Lung (tissue), 12 donors: Measurements from ENCODE around the gene SLC9A7. TPM values are rescaled to one million over a fixed set of nuclear protein-coding genes. Genes with fewer than 3 reads are reported as not detected.

ENCODE experiments used
- ATAC-seq: fragments of 200-7000 bp; cut with Tn5 transposase; one replicate; pipeline ENCODE4 v1.9.1; 2020; ENCODE audit warnings: moderate number of reproducible peaks; ENCODE audit not compliant: insufficient read depth, low FRiP score
- DNase-seq, 3 donors: peaks; one replicate each; pipeline ENCODE4 v3.0.0-alpha.2; 2013 to 2017
- H3K27ac ChIP-seq, 2 donors: one replicate each; pipeline ENCODE4 v1.5.1; 2013; ENCODE audit warnings: mild to moderate bottlenecking in 2 of 2, moderate library complexity in 2 of 2, control low read depth in 1 of 2, inconsistent platforms in 1 of 2, low read depth in 1 of 2, low read length in 1 of 2
- H3K27me3 ChIP-seq, 3 donors: one replicate each; pipeline ENCODE4 v1.5.1; 2013; ENCODE audit warnings: low read length in 2 of 3; ENCODE audit not compliant: control insufficient read depth in 3 of 3, insufficient read depth in 3 of 3
- H3K36me3 ChIP-seq, 4 donors: one replicate each; pipeline ENCODE4 v1.5.1; 2013; ENCODE audit warnings: low read length in 4 of 4, mild to moderate bottlenecking in 1 of 4, moderate library complexity in 1 of 4; ENCODE audit not compliant: control insufficient read depth in 4 of 4, insufficient read depth in 4 of 4
- H3K4me1 ChIP-seq, 5 donors: one replicate each; pipeline ENCODE4 v1.5.1; 2013; ENCODE audit warnings: low read length in 5 of 5, mild to moderate bottlenecking in 2 of 5, moderate library complexity in 1 of 5; ENCODE audit not compliant: control insufficient read depth in 5 of 5, insufficient read depth in 5 of 5
- H3K4me3 ChIP-seq: one replicate; pipeline ENCODE4 v1.5.1; 2013; ENCODE audit warnings: mild to moderate bottlenecking, control low read depth, moderate library complexity
- H3K9ac ChIP-seq, 2 donors: one replicate each; pipeline ENCODE4 v1.5.1; 2013; ENCODE audit warnings: low read length in 2 of 2, control low read depth in 1 of 2; ENCODE audit not compliant: insufficient read depth in 1 of 2
- H3K9me3 ChIP-seq, 4 donors: one replicate each; pipeline ENCODE4 v1.5.1; 2013; ENCODE audit warnings: low read length in 3 of 4, mild to moderate bottlenecking in 1 of 4, moderate library complexity in 1 of 4; ENCODE audit not compliant: control insufficient read depth in 4 of 4, insufficient read depth in 3 of 4
- WGBS, 2 donors: extraction: QIAGEN DNeasy Blood & Tissue Kit; methylation state at CpG; one replicate each; pipeline ENCODE4 v1.1.7; 2013; 5-methylcytosine and 5-hydroxymethylcytosine counted together
- polyA plus RNA-seq, 2 donors: library from polyadenylated mRNA; stranded (reverse); fragments of 200-250 nt; gene quantifications; one replicate each; pipeline ENCODE4 v1.2.1, GENCODE V29; 2013
- total RNA-seq, 2 donors: library from RNA; depleted of rRNA in 1 of 2; stranded (reverse); fragments of >200 nt in 1 of 2; gene quantifications; one replicate each; pipeline ENCODE4 v1.2.1, GENCODE V29; 2014 to 2021
- TF ChIP-seq, protein P1 (sequence below): IDR thresholded peaks from 2 replicates; pipeline ENCODE4 v1.5.1; 2012; ENCODE audit warnings: mild to moderate bottlenecking; ENCODE audit errors: control extremely low read depth, extremely low read depth
- donor health status: control.
- donor health status: control.
- donor health status: Bipolar disorder and iron deficiency.
- donor health status: healthy.
- donor health status: DM: yes; HTN: yes; CAD: no.

Gene SLC9A7
- total and polyA plus RNA-seq, 4 donors: 1.2 to 6.9 (median 3.6) TPM

DNA sequence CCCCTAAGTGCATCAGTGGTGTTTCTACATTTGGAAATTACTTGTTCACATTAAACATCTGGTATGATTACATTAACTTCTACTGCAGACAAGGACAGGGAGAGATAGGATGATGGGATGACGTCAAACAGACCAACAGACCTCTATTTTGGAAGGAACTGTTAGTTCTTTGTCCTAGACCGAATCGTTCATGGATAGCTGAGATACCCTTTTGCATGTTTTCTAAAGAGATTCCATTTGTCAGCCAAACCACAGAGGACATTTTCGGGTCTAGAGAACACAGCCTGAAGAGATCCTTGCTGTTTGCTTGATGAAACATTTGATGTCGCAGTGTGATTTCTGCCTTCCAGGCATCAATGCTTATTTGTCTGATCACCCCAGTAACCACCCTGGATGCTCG is 157.6 kb downstream of the SLC9A7 start:
- 61 to 89% methylated on average over 6 of the region's 6 CpGs for WGBS, 2 donors
- TF ChIP-seq, protein P1, sequence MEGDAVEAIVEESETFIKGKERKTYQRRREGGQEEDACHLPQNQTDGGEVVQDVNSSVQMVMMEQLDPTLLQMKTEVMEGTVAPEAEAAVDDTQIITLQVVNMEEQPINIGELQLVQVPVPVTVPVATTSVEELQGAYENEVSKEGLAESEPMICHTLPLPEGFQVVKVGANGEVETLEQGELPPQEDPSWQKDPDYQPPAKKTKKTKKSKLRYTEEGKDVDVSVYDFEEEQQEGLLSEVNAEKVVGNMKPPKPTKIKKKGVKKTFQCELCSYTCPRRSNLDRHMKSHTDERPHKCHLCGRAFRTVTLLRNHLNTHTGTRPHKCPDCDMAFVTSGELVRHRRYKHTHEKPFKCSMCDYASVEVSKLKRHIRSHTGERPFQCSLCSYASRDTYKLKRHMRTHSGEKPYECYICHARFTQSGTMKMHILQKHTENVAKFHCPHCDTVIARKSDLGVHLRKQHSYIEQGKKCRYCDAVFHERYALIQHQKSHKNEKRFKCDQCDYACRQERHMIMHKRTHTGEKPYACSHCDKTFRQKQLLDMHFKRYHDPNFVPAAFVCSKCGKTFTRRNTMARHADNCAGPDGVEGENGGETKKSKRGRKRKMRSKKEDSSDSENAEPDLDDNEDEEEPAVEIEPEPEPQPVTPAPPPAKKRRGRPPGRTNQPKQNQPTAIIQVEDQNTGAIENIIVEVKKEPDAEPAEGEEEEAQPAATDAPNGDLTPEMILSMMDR: no peak
- no peak for DNase-seq
- Histone ChIP-seq H3K36me3 (no peaks in the 10 kb centered on the region), H3K9me3 (no peaks in the 10 kb centered on the region), H3K27me3 (peaks cover 0 to 6% (median 0%) of the 10 kb centered on the region in 3 donors), H3K4me3 (no peak overlapping the region), H3K9ac (no peak overlapping the region), H3K27ac (peak overlapping the region in 1 of 2 donors; percentile 33), H3K4me1 (peaks cover 0 to 15% (median 0%) of the 10 kb centered on the region in 5 donors)
- no peak for ATAC-seq

DNA sequence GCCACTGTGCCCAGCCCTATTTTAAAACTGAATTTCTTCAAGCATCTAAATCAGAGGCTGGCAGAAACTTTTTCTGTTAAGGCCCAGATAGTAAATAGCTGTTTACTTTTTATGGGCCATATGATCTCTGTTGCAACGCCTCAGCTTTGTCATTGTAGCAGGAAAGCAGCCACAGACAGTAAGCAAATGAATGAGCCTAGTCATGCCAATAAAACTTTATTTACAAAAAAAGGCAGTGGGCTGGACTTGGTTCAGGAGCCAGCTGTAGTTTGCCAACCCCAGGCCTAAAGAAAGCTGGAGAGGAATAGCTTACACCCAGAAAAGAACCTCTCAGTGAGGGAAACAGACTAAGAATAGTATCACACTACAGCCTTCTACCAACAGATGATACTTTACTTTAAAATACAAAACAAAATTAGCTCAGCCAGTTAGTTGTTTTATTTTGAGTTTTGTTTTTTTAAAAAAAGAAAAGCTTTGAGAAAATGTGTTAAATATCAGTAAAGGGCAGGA is 159.8 kb downstream of the SLC9A7 start:
- H3K27me3 ChIP-seq: peaks cover 0 to 7% (median 0%) of the 10 kb centered on the region in 3 donors
- WGBS, 2 donors: 45 to 95% methylated on average over 1 of the region's 1 CpG
- TF ChIP-seq, protein P1: no peak
- H3K4me1 ChIP-seq: peaks cover 0 to 15% (median 0%) of the 10 kb centered on the region in 5 donors
- ATAC-seq (no peak), DNase-seq (no peak)
- H3K27ac ChIP-seq: peak overlapping the region in 1 of 2 donors; percentile 21
- no peaks in the 10 kb centered on the region for H3K36me3 ChIP-seq
- no peak overlapping the region for H3K9ac ChIP-seq
- no peaks in the 10 kb centered on the region for H3K9me3 ChIP-seq
- H3K4me3 ChIP-seq: no peak overlapping the region

DNA sequence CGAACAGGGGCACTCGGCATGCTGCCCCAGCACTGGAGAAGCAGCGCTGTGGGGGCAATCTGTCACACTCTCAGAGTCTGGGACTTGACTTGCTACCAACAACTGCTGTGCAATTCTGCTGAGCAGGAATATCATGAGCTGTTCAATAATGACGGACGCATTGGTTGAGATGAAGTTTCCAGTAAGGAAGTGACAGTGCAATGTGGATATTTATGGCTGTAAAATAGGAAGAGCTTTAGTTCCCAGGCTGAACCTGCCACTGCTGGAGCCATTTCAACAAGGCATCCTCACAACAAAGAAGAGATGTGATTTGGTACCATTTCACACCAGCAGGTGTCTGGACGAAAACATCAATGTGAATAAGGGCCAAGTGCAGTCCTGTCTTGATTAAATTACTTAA is 161.1 kb downstream of the SLC9A7 start:
- H3K4me3 ChIP-seq: no peak overlapping the region
- no peaks in the 10 kb centered on the region for H3K9me3 ChIP-seq
- H3K36me3 ChIP-seq: no peaks in the 10 kb centered on the region
- peaks cover 0 to 11% (median 0%) of the 10 kb centered on the region in 5 donors for H3K4me1 ChIP-seq
- ATAC-seq (no peak), DNase-seq (no peak)
- peaks cover 0 to 7% (median 2%) of the 10 kb centered on the region in 3 donors for H3K27me3 ChIP-seq
- WGBS, 2 donors: 47 to 67% methylated on average over 6 of the region's 6 CpGs
- no peak overlapping the region for H3K9ac ChIP-seq
- H3K27ac ChIP-seq: peak overlapping the region in 1 of 2 donors; percentile 39
- TF ChIP-seq, protein P1: no peak

DNA sequence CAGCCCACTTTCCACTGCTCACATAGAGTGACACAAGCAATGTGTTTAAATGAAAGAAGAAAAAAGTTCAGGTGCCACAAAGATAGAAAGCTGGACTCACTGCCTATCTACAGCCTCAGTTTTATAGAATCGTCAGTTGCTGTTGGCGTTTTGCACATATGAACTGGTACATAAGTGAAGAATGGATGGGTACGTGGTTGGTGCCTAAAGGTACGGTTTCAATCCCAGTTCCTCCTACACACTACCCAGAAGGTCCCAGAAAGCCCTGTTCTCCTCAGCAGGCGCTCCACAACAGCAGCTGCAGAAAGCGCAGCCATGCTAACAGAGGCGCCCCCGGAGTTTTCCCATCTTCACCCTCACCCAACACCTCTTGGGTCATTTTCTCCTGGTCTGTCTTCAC is 161.7 kb downstream of the SLC9A7 start:
- DNase-seq (no peak), ATAC-seq (no peak)
- H3K4me3 ChIP-seq: no peak overlapping the region
- H3K4me1 ChIP-seq: peaks cover 0 to 9% (median 0%) of the 10 kb centered on the region in 5 donors
- 85 to 96% methylated on average over 7 to 8 of the region's 8 CpGs for WGBS, 2 donors
- no peaks in the 10 kb centered on the region for H3K9me3 ChIP-seq
- TF ChIP-seq, protein P1: no peak
- H3K36me3 ChIP-seq: no peaks in the 10 kb centered on the region
- no peak overlapping the region for H3K9ac ChIP-seq
- H3K27ac ChIP-seq: peak overlapping the region in 1 of 2 donors; percentile 39
- H3K27me3 ChIP-seq: peaks cover 0 to 7% (median 2%) of the 10 kb centered on the region in 3 donors
